ENCODE results near the gene LCNL1. TPM values are rescaled to one million over a fixed set of nuclear protein-coding genes. Genes with fewer than 3 reads are reported as not detected.

LCNL1 gene
- total RNA-seq, 1 experiment from 2014 or later, result not detected

DNA sequence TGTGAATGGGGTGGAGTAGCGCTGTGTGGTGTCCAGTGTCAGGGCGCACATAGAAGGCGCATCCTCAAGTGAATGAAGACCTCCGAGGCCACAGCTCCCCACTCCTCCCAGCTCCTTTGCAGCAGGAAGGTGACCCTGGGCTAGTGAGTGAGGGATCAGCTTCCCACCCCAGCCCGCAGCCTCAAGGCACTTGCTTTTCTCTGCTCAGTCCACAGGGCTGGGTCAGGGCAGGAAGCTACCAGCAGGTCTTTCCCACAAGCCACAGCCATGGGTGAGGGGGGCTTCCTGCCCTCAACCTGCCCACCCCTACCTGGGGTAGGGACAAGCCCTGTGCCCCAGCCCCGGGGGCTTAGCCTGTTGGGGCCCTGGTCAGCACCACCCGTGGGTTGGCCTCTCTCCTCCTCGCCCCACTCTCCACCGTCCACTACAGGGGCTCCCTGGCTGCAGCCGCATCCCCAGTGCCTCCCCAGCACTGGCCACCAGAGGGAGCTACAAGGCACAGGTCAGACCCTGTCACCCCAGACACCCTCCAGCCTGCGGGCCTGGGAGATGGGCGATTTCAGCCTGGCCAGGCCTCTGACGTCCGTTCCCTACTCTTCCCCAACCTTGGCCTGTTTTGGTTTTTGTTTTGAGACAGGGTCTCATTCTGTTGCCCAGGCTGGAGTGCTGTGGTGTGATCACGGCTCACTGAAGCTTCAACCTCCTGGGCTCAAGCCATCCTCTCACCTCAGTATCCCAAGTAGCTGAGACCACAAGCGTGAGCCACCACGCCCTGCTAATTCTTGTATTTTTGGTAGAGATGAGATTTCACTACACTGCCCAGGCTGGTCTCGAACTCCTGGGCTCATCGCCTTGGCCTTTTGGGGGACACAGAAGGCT, 46.5 kb downstream of the LCNL1 start:
- Histone ChIP-seq H3K4me1 (ENCODE audit: insufficient read depth, low read length, poor library complexity, severe bottlenecking) (peaks cover 10% of the 10 kb centered on the region), H3K27me3 (replicated peaks; ENCODE audit: insufficient read depth, low read depth, low read length, poor library complexity) (no peaks in the 10 kb centered on the region), H3K36me3 (ENCODE audit: insufficient read depth, low read length, poor library complexity, severe bottlenecking) (no peaks in the 10 kb centered on the region), H3K27ac (ENCODE audit: low read depth, low read length, poor library complexity, severe bottlenecking) (no peak overlapping the region), H3K4me3 (ENCODE audit: low read depth, low read length, poor library complexity, severe bottlenecking) (peak overlapping the region; percentile 61), H3K9me3 (ENCODE audit: low read depth, low read length, poor library complexity, severe bottlenecking) (no peaks in the 10 kb centered on the region)
- ChIA-PET POLR2A (ENCODE audit: low non-redundant PET) (interaction anchor here (0.5 kb wide), 1 partner anchor 207 kb away, joined by 3 read pairs; no protein-coding TSS in a partner anchor), CTCF (interaction anchor here (0.5 to 1.6 kb wide), 15 partner anchors 18 to 251 kb away, joined by 3 to 9 read pairs (median 4); partner anchors contain the start of genes PAXX, SAPCD2, TMEM141 and TRAF2)
- TF ChIP-seq EZH2 (IDR thresholded peaks at IDR 0.05; ENCODE audit: borderline replicate concordance, low read depth, low read length, poor library complexity, severe bottlenecking), result no peak
- TF ChIP-seq, protein P1, sequence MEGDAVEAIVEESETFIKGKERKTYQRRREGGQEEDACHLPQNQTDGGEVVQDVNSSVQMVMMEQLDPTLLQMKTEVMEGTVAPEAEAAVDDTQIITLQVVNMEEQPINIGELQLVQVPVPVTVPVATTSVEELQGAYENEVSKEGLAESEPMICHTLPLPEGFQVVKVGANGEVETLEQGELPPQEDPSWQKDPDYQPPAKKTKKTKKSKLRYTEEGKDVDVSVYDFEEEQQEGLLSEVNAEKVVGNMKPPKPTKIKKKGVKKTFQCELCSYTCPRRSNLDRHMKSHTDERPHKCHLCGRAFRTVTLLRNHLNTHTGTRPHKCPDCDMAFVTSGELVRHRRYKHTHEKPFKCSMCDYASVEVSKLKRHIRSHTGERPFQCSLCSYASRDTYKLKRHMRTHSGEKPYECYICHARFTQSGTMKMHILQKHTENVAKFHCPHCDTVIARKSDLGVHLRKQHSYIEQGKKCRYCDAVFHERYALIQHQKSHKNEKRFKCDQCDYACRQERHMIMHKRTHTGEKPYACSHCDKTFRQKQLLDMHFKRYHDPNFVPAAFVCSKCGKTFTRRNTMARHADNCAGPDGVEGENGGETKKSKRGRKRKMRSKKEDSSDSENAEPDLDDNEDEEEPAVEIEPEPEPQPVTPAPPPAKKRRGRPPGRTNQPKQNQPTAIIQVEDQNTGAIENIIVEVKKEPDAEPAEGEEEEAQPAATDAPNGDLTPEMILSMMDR (conservative IDR thresholded peaks at IDR 0.05; ENCODE audit: low read depth, low read length), result peak; percentile 95
- intact Hi-C loops (cut with micrococcal nuclease; ENCODE audit: unreplicated experiment), result no loop called here
- peak; percentile 56 for DNase-seq (ENCODE audit: low spot score)
- BruUV-seq (replicated peaks), result no TSS peak

DNA sequence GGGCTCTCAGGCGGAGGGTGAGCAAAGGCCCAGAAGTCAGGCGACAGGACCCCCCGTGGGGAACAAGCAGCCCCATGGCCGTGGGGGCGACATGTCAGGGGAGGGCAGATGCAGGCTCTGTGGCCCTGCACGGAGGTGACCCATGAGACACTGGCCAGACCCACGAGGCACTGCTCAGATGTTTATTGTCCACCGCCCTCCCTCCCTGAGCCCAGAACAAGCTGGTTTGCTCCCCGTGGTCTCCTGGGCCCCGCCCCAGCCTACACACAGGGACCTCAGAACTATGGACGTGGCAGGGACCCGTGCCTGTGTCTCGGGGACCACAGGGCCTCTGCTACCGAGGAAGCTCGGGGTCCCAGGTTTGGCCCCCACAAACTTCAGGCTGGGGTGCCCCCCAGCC, 47.2 kb downstream of the LCNL1 start:
- H3K4me3 ChIP-seq (ENCODE audit: low read depth, low read length, poor library complexity, severe bottlenecking), result no peak overlapping the region
- no peaks in the 10 kb centered on the region for H3K36me3 ChIP-seq (ENCODE audit: insufficient read depth, low read length, poor library complexity, severe bottlenecking)
- no peak for DNase-seq (ENCODE audit: low spot score)
- H3K27ac ChIP-seq (ENCODE audit: low read depth, low read length, poor library complexity, severe bottlenecking), result no peak overlapping the region
- intact Hi-C loops (cut with micrococcal nuclease; ENCODE audit: unreplicated experiment), result no loop called here
- peaks cover 17% of the 10 kb centered on the region for H3K4me1 ChIP-seq (ENCODE audit: insufficient read depth, low read length, poor library complexity, severe bottlenecking)
- TF ChIP-seq, protein P1 (conservative IDR thresholded peaks at IDR 0.05; ENCODE audit: low read depth, low read length), result no peak
- no peak for TF ChIP-seq EZH2 (IDR thresholded peaks at IDR 0.05; ENCODE audit: borderline replicate concordance, low read depth, low read length, poor library complexity, severe bottlenecking)
- no peaks in the 10 kb centered on the region for H3K27me3 ChIP-seq (replicated peaks; ENCODE audit: insufficient read depth, low read depth, low read length, poor library complexity)
- POLR2A ChIA-PET (ENCODE audit: low non-redundant PET), result interaction anchor here (0.5 kb wide), 1 partner anchor 207 kb away, joined by 3 read pairs; no protein-coding TSS in a partner anchor
- no TSS peak for BruUV-seq (replicated peaks)
- H3K9me3 ChIP-seq (ENCODE audit: low read depth, low read length, poor library complexity, severe bottlenecking), result no peaks in the 10 kb centered on the region
- CTCF ChIA-PET, result interaction anchor here (0.5 to 1.6 kb wide), 10 partner anchors 19 to 239 kb away, joined by 3 to 9 read pairs (median 4); partner anchors contain the start of genes PAXX, SAPCD2, TMEM141 and TRAF2

DNA sequence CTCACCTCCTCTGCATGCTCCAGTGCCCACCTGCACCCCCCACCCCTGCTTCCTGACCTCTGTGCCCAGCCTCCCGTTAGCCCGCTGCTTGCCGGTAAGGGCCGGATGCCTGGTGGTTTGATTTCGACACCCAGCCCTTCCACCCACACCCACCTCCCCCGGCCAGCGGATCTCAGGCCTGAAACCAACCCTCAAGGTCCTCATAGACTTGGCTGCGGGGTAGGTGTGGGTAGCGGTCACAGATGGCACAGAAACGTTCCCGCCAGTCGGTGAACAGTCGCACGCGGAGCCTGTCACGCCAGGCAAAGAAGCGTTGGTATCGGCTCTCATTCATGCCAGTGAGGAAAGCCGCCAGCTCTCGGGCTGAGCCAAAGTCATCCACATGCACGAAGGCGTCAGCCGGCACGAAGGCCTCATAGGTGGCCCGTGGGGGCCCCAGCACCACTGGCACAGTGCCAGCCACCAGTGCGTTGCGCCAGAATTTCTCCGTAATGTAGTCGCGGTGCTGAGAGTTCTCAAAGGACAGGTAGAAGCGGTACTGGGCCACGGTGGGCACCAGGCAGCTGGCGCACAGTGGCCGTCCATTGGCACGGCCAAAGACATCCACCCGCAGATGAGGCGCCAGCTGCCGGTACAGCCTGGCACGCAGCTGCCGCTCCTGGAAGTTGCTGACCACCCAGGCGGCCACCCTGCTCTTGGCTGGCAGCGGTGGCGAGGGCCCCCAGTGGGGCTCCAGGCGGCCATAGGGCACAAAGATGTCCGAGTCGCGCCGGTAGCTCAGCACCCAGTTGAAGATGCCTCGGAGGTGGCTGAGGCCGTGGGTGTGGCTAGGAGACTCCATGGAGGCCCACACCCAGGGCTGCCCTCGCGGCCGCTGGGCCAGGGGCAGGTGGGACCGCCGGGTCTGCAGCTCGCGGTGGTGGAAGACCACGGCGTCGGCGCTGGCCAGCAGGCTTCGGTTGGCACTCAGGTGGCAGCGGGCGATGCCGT, 48.0 kb downstream of the LCNL1 start:
- H3K36me3 ChIP-seq (ENCODE audit: insufficient read depth, low read length, poor library complexity, severe bottlenecking), result no peaks in the 10 kb centered on the region
- no peak for DNase-seq (ENCODE audit: low spot score)
- TF ChIP-seq, protein P1 (conservative IDR thresholded peaks at IDR 0.05; ENCODE audit: low read depth, low read length), result no peak
- no peak for TF ChIP-seq EZH2 (IDR thresholded peaks at IDR 0.05; ENCODE audit: borderline replicate concordance, low read depth, low read length, poor library complexity, severe bottlenecking)
- no peaks in the 10 kb centered on the region for H3K9me3 ChIP-seq (ENCODE audit: low read depth, low read length, poor library complexity, severe bottlenecking)
- POLR2A ChIA-PET (ENCODE audit: low non-redundant PET), result no interaction called here
- no peak overlapping the region for H3K27ac ChIP-seq (ENCODE audit: low read depth, low read length, poor library complexity, severe bottlenecking)
- no TSS peak for BruUV-seq (replicated peaks)
- peaks cover 19% of the 10 kb centered on the region for H3K4me1 ChIP-seq (ENCODE audit: insufficient read depth, low read length, poor library complexity, severe bottlenecking)
- intact Hi-C loops (cut with micrococcal nuclease; ENCODE audit: unreplicated experiment), result no loop called here
- H3K4me3 ChIP-seq (ENCODE audit: low read depth, low read length, poor library complexity, severe bottlenecking), result no peak overlapping the region
- CTCF ChIA-PET, result interaction anchor here (1.6 kb wide), 1 partner anchor 158 kb away, joined by 3 read pairs; no protein-coding TSS in a partner anchor
- H3K27me3 ChIP-seq (replicated peaks; ENCODE audit: insufficient read depth, low read depth, low read length, poor library complexity), result no peaks in the 10 kb centered on the region

Data from A673 (cell line).